Inflammatory macrophage (primary cell): Measurements from ENCODE around the gene KCTD21.

Source experiments
- DNase-seq, 2 donors: peaks; one replicate each; pipeline ENCODE4 v3.0.0-alpha.2; 2020 to 2022

Gene KCTD21

DNA sequence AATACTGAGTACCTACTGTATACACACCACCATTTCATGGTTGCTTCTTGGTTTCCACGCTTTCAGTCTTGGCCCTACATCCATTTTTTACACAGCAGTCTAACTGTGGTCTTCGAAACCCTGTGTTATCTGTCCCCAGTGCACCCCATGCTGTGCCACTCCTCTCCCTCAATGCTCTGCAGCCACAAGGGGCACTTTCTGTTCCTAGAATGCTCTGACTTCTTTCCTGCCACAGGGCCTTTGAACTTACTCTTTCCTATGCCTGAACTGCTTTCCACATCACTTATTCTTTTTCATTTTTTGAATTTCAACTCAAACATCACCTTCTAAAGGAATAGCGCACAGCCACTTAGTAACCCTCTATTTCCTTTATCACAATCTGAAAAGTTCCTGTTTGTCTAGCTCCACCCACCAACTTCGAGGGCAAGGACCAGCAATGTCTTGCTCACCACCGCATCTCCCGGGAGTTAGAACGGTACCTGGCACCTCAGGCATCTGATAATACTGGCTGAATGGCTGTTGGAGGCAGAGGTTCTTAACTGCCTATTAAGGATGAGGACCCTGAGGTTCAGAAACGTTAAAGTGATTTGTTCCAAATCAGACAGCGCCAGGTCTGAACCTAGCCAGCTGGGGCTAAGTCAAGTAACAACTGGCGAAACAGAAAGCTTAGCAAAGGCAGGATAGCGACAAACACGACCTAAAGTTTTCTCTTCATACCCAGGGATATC lies 49.6 kb downstream of the KCTD21 start:
- DNase-seq, result peak; percentile 39 to 43

GRCh38 chr11:78138291-78138690 lies 50.1 kb downstream of the KCTD21 start:
- no peak for DNase-seq

DNA sequence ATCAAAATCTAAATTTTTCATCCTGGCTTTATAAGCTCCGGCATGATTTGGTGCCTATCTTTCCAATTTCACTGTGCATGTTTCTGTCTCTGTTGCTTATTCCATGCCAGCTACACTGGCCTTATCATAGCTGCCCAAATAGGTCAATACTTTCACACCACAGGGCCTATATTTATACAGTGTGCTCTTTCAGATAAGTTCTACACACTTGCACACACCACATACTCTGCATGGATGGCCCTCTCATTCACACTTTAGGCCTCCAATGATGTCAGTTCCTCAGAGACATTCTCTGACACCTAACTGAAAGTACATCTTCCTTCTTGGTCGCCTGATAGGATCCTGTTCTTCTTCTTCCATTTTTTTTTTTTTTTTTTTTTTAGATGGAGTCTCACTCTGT lies 56.0 kb downstream of the KCTD21 start:
- no peak for DNase-seq

DNA sequence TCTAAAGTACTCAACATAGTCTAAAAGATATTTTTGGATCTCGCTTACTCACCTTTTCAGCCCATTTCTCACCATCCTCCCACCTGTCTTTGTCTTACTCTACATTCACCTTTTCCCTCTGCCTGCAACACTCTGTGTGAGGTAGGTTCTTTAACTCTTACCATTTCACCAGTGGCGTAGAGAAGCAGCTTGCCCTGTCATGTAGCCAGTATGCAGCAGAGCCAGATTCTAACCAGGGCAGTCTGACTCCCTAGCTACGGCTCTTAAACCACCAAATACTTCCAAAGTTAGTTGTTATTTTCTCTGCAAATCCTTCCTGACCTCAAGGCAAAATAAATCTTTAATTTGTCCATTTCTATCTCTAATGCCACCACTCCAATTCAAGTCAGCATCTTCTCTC lies 56.5 kb downstream of the KCTD21 start:
- DNase-seq, result no peak

DNA sequence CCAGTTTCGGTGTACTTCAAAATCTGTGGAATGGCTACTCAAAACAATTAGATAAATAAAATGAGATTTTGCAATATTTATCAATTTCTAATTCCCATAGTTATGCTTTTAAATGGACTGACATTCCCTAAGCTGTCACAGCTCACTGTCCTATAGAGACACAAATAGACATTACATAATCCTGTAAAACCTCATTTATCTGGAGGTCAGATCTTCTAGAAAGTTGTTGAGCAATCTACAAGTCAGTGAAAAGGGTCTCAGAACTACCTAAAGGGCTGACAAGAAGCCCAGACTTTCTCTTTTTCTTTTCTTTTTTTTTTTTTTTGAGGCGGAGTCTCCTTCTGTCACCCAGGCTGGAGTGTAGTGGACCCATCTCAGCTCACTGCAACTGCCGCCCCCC lies 61.0 kb downstream of the KCTD21 start:
- no peak for DNase-seq
